GM21723 (cell line): ENCODE results near the gene RAB31.
"Not testable (repeated sequence)": the region's sequence is repeated elsewhere in the genome, so short reads cannot be mapped to it uniquely, and the experiment has no call there.

Source experiments
- ATAC-seq: cut with Tn5 transposase; IDR thresholded peaks from one replicate; pipeline ENCODE4 v1.9.1; 2021; ENCODE audit warnings: mild to moderate bottlenecking, moderate library complexity; ENCODE audit not compliant: unreplicated experiment

Gene RAB31

DNA sequence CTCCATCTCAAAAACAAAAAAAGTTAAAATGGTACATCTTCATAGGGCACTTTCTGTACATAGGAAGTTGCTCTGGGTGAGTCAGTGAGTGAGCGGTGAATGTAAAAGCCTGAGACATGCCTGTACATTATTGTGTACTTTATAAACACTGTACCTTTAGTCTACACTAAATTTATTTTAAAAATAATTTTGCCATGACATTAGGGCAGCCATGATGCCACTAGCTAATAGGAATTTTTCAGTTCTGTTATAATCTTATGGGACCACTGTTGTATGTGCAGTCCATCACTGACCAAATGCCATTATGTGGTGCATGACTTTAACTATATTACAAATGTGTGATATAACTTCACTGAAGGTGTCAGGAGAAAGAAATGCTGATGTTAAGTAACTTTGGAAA lies 166.6 kb downstream of the RAB31 start:
- ATAC-seq = no peak

DNA sequence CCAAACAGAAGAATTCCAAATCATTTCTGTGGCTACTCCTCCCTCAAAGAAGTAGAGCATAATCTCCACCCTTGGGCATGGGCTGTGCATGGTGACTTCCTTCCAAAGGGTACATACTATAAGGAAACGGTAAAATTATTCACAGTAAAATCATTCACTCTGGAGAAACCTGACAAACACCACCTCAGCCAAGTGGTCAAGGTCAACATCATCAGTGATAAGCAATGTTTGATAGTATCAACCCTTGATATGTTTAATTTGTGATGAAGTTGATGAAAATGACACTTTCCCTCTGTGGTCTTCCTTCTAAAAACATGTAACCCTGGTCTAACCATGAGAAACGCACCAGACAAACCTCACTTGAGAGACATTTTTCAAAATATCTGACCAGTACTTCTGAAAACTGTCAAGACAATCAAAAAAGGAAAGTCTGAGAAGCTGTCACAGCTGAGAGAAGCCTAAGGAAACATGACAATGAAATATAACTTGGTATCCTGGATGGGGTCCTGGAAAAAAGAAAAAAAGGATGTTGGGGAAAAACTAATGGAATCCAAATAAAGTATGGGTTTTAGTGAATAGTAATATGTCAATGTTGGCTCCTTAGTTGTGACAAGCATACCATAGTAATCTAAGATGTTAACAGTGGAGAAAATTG lies 168.2 kb downstream of the RAB31 start:
- no peak for ATAC-seq

DNA sequence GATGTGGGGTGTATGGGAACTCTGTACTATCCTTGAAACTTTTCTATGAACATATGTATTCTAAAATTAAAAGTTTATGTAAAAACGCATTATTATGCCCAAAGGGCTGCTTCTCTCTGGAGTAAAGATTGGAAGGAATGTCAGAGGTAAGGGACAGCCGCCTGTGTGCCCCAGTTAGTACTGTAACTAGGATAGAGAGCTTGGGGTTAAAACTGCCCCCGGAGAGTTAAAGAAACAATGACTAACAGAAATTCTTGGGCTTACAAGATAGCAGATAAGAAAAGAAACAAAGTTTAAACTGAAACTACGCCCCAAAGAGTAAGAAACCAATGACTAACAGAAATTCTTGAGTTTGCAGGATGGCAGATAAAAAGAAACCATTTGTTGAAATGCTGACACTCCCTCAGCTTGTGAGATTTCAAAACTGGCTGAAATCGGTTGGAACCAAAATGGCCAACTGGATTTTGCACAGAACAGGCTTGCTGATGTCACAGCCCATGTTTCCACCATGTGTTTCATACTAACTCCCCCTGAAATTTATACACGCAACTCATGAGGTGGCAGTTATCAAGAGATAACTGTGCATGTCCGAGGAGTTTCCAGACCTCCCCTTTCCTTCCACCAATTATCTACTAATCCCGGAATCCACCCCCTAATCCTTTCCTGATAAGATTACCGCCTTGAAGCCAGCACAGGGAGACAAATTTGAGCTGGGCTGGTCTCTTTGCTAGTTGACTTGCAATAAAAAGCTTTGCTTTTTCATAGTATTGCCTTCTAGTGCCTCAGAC lies 169.0 kb downstream of the RAB31 start:
- no peak for ATAC-seq

DNA sequence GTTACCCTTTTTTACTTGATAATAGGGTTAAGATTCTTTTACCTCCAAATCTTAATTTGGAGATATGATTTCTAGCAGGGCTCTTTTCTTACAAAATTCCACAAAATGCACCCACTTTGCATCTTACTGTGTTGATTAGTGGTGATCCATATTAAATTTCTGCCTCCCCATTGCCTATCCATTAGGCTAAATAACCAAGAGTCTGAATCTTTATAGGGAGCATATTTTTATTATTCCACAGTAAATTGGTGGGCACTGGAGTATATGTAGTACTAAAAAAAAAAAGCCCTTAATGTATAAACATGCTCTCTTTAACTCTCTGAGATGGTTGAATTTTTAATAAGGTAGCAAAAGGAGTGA lies 169.5 kb downstream of the RAB31 start:
- no peak for ATAC-seq

DNA sequence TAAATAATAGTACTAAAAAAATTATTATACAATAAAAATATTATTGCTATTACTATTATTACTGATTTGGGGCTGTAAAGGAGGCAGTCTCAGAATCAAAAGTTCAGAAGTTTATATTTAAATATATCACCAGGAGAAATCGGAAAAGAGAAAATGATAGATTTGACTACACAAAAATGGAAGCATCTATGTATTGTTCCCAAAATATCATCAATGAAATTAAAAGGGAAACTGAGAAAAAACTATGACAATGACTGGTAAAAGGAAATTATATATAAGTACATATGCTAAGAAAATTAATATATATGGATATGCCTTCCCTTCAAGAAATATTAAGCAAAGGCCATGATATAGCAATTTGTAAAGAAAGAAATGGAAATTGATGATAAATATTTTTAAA lies 170.0 kb downstream of the RAB31 start:
- ATAC-seq = no peak

DNA sequence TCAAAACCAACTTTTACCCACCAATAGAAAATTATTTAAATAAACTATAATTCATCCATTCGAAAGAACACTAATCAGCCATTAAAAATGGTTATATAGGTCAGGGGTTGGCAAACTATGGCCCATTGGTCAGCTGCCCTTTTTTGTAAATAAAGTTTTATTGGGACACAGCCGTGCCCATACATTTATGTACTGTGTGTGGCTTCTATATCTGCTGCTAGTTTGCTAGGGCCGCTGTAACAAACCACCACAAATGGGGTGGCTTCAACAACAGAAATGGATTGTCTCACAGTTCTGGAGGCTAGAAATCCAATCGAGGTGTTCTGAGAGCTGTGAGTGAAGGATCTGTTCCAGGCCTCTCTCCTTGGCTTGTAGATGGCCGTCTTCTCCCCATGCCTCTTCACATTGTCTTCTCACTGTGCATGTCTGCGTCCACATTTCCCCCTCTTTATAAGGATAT lies 170.7 kb downstream of the RAB31 start:
- no peak for ATAC-seq

DNA sequence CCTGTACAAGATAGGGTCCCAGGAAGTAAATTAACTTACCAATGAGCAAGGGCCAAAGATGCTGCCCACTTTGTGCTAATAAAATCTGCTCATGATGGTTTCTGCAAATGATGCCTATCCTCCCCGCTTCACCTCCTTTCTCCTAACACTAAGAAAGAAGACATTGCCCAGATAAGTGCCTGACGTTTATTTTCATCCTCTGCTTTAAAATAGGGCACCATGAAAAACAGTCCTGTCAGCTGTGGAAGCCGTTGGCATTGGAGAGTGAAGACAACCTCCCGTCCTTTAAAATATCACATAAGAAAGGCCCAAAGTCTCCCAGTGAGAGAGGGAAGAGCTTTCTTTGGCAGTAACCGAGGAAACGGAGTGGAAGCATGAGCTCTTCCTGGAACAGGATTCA lies 176.0 kb downstream of the RAB31 start:
- no peak for ATAC-seq

DNA sequence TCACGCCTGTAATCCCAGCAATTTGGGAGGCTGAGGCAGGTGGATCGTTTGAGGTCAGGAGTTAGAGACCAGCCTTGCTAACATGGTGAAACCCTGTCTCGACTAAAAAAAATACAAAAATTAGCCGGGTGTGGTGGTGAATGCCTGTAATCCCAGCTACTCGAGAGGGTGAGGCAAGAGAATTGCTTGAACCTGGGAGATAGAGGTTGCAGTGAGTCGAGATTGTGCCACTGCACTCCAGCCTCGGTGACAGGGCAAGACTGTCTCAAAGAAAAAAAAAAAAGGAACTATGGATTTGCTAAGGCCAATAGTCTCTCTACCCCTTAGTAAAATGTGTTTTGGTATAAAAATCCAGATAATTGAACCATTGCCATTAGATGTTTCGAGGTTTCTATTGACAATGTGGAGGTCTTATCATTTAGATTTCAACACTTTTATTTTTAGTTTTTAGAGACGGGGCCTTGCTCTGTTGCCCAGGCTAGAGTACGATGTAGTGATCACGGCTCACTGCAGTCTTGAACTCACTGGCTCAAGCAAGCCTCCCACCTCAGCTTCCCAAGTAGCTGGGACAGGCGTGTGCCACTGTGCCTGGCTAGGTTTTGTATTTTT lies 176.5 kb downstream of the RAB31 start:
- no peak for ATAC-seq

DNA sequence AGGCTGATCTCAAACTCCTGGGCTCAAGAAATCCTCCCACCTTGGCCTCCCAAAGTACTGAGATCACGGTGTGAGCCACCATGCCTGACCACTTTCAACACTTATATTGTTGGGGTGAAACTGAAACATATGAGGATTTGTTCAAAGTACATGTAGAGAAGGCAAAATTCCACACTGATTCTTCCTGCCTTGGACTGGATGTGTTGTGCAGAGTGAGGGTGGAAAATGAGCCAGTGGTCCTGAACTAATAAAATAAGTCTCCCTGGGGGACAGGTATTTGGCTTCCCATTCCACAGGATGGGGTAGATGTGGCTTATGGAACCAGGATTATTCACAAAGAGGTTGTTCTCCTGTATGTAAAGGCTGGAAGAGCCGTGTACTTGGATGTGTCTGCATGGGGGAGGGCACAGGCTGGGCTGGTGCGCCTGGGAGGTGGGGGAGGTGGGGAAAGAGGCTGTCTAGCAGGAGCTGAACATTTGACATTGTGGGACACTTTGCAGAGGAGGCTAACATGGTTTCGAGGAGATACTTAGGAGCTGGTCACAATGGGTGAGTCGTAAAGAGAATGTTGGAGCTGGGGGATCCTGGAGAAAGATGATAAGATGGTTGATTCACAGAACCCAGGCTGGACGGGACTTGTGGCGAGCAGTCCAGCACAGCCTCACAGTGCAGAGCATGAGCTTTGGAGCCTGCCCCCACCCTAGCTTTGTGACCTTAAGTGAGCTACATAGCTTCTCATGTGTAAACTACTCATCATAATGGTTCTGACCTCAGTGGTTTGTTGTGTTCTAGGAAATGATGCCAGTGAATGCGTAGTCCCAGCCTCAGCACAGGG lies 177.3 kb downstream of the RAB31 start, which contains the start of gene TXNDC2:
Gene TXNDC2 (plus strand): TSS at position 804 of the 835 bp plus-strand sequence. CDS start 708 bp downstream, outside the sequence.
- ATAC-seq = no peak

DNA sequence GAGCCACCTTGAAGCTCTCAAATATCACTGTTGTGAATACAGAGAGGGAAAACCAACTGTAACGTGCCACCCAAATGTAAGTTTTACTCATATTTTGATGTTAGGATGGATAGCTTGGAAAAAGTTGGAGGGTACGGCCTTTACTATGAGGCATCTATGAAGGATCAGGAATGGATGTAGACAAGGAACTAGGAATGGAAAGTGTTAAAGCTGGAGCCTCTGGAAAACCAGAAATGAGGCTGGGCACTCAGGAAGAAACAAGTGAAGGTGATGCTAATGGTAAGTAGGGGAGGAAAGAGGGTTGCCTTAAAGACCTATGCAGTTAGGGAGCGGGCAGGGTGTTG lies 177.9 kb downstream of the RAB31 start:
- no peak for ATAC-seq

DNA sequence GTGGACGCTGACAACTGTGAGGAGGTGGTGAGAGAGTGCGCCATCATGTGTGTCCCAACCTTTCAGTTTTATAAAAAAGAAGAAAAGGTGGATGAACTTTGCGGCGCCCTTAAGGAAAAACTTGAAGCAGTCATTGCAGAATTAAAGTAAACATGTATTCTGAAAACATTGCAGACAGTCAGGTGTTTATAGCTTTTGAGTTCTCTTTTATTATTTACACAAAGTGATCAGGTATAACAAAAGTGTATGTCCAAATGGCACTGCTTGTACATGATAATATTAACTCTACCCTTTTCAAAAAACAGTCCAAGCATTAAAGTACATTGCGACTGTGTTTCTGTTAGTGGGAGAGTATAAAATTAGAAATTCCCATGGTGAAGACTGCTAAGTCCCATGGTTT lies 179.9 kb downstream of the RAB31 start:
- no peak for ATAC-seq

DNA sequence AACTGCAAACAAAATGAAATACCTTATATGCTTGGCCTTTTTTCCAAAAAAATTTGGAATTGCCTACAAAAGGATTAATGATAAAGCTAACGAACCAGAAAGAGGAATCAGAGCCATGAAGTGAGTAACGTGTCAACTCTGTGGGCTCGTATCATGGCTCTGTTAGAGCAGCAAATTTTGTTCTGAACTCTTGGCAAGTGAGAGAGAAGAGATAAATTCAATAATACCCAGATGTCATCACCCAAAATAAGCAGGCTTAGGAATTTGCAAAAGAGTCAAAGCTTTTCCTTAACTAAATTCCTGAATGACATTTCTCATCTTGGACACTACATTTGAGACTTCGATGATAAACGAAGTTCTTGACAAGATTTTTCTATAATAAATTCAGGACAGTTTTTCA lies 182.1 kb downstream of the RAB31 start:
- ATAC-seq = no peak

DNA sequence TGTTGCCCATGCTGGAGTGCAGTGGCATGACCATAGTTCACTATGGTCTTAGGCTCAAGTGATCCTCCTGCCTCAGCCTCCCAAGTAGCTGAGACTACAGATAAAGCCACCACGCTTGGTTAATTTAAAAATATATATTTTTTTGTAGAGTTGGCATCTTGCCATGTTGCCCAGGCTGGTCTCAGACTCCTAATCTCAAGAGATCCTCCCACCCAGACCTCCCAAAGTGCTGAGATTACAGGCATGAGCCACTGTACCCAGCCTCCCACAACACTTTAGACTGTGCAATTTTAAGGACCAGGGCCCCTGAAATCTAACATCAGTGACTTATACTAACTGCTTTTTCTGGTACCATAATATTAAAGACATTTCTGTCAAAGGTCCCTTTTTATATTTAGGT lies 182.9 kb downstream of the RAB31 start:
- no peak for ATAC-seq

DNA sequence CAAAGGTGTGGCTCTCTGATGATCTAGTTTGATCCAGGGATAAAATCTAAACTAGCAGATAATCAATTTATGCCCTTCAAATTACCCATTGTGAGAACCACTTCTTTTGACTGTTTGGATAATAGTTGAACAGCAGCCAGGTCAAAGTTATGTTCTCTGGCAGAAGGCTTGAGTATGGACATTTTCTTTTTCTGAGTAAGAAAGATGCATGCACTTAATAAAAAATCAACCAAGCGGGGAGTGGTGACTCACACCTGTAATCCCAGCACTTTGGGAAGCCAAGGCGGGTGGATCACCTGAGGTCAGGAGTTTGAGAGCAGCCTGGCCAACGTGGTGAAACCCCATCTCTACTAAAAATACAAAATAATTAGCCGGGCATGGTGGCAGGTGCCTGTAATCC lies 183.4 kb downstream of the RAB31 start:
- ATAC-seq = not testable (repeated sequence)

DNA sequence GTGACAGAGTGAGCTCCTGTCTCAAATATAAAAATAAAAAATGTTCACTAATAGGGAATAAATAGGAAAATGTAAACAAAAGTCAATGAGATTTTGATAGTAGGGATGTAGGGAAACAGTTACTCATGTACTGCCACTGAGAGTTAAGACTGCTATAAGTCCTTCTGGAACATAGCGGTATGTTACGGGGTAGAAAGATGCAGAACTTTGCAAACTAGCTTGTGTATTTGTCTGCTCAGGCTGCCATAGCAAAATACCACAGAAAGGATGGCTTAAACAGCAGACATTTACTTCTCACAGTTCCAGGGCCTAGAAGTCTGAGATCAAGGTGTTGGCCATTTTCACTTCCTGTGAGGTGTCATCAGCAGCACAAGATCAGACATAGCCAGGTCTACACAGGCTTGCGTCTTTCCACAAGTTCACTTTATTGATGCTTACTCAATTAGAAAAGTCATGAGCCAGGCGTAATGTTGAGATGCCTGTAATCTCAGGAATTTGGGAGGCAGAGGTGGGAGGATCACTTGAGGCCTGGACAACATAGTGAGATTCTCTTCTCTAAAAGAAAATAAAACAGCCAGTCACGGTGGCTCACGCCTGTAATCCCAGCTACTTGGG lies 186.5 kb downstream of the RAB31 start:
- no peak for ATAC-seq

DNA sequence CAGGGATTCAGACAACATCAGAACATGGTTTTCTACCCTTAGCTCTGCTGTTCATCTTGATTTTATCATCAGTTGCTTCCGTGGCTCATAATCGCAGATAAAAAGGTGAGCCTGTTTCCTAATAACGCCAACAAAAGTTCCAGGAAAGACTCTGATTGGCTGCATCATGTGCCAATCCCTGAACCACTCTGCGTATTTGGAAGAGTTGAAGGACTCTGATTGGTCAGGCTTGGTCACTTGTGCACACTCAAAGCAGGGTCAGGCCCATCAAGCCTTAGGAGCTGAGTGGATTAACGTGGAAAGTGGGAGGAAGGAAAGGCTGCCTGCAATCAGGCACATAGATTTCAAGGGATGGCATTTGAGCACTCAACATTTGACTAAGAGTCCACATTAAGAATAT lies 189.0 kb downstream of the RAB31 start:
- no peak for ATAC-seq

DNA sequence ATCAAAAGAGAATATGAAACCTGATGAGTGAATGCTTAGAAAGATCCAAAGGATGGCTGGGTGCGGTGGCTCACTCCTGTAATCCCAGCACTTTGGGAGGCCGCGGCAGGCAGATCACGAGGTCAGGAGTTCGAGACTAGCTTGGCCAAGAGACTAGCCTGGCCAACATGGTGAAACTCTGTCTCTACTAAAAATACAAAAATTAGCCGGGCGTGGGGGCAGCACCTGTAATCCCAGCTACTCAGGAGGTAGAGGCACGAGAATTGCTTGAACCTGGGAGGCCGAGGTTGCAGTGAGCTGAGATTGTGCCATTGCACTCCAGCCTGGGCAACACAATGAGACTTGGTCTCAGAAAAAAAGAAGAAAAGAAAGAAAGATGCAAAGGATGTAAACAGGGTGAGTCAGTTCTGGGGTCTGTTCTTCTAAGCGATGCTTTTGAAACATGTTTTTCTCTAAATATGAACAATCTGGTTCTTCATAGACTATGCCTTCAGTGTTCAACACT lies 189.7 kb downstream of the RAB31 start:
- not testable (repeated sequence) for ATAC-seq

DNA sequence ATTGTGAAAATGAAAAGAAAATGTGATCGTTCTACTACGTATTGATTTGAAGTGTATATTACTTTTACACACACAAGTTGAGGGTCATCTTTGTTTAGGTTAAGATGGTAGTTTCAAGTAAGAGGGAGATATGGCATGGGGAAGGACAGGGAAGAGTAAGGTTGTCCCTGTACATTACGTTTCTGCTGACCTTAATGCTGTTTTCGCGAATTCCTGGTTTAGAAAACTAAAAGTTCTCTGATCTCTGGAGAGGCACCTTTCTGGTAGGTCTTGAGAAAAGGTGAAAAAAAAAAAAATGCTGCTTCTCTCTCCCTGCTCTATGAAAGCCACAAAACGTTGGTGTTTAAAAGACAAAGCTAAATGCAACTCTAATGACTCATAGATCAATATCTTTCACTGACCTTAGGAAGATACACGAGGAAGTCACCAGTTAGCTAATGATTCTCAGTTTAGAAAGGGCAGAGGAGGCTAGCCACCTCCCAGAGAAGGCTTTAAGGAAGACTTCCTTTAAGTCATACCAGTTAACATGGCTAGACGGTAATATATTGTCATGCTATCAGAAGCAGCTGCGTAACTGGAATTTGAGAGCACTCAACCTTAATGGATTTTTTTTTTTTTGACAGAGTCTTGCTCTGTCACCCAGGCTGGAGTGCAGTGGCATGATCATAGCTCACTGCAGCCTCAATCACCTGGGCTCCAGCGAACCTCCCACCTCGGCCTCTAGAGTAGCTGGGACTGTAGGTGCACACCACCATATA lies 190.9 kb downstream of the RAB31 start:
- no peak for ATAC-seq

DNA sequence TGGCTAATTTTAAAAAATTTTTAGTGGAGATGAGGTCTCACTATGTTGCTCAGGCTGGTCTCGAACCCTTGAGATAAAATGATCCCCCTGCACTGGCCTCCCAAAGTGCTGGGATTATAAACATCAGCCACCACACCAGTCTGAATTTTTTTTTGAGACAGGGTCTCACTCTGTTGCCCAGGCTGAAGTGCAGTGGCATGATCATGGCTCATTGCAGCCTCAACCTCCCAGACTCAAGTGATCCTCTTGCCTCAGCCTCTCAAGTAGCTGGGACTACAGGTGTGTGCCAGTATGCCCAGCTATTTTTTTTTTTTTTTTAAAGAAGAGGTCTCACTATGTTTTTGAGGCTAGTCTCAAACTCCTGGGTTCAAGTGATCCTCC lies 191.4 kb downstream of the RAB31 start:
- ATAC-seq = not testable (repeated sequence)

DNA sequence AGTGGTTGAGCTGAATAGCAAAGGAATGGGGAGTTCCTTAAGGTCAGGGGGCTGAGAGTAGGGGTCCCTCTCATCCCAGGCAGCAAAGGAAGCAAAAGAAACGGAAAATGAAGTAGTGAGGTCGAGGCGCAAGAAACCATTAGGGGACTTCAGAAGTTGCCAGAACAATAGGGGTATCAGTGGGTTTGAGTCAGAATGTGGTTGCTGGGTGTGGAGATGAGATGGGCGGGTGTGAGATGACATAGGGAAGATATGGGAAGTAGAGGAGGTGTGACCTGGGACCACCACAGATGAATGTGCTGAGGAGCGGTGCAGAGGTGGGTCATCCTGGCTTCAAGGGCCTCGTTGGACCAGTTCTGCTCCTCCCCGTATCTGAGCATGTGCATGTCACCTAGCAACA lies 192.6 kb downstream of the RAB31 start:
- no peak for ATAC-seq
